ENCODE results near the gene RFNG.

- no peak for TF ChIP-seq CTCF (IDR thresholded peaks at IDR 0.05; ENCODE audit: low read depth, low read length)
- TF ChIP-seq POLR2A (IDR thresholded peaks at IDR 0.05; ENCODE audit: extremely low read depth, insufficient read length): no peak
- TF ChIP-seq MAX (IDR thresholded peaks at IDR 0.05; ENCODE audit: low read depth, low read length): no peak
- TF ChIP-seq MYC (IDR thresholded peaks at IDR 0.05; ENCODE audit: low read depth, low read length): no peak
Measured at GRCh38 chr17:82007228-82007494, 44.5 kb downstream of the RFNG start.

Measured in NB4 (cell line).